Keratinocyte (primary cell): ENCODE results near the gene PPP1R16B. TPM values are rescaled to one million over a fixed set of nuclear protein-coding genes. Genes with fewer than 3 reads are reported as not detected.

Source experiments
- DNase-seq: peaks from one replicate; pipeline ENCODE4 v3.0.0-alpha.2; 2011; ENCODE audit warnings: low read depth, missing footprints, low spot score
- FAIRE-seq: peaks from 2 replicates; lab custom pipeline; 2011; peaks lifted over from hg19 to GRCh38; lab: Jason Lieb, UNC
- H2AFZ ChIP-seq: 2 replicates; pipeline ENCODE4 v1.6.0; 2012; ENCODE audit warnings: low read length, control low read depth, inconsistent platforms; ENCODE audit not compliant: control insufficient read depth
- H3K27ac ChIP-seq: 2 replicates; pipeline ENCODE4 v1.5.1; 2011; ENCODE audit warnings: low read length; ENCODE audit not compliant: control insufficient read depth, insufficient read depth
- H3K27me3 ChIP-seq: 3 replicates; pipeline ENCODE4 v1.6.0; 2011; ENCODE audit warnings: low read length; ENCODE audit not compliant: control insufficient read depth, insufficient read depth; ENCODE audit errors: extremely low read depth
- H3K36me3 ChIP-seq, 2 experiments: 2 replicates in 1 of 2; 3 replicates in 1 of 2; pipeline ENCODE4 v1.5.1; 2011; ENCODE audit warnings: low read length in 2 of 2, mild to moderate bottlenecking in 1 of 2; ENCODE audit not compliant: control insufficient read depth in 2 of 2, insufficient read depth in 2 of 2; ENCODE audit errors: extremely low read depth in 1 of 2
- H3K4me1 ChIP-seq: 3 replicates; pipeline ENCODE4 v1.5.1; 2011; ENCODE audit warnings: low read length; ENCODE audit not compliant: control insufficient read depth, insufficient read depth; ENCODE audit errors: extremely low read depth
- H3K4me2 ChIP-seq: 3 replicates; pipeline ENCODE4 v1.6.0; 2011; ENCODE audit warnings: low read depth, low read length; ENCODE audit not compliant: control insufficient read depth, insufficient read depth; ENCODE audit errors: extremely low read depth
- H3K4me3 ChIP-seq, 3 experiments: fragments of 200-600 bp in 1 of 3; sonication (generic) in 1 of 3; 2 replicates in 2 of 3; 3 replicates in 1 of 3; pipeline ENCODE4 v1.5.1; 2011 to 2016; ENCODE audit warnings: low read length in 3 of 3, mild to moderate bottlenecking in 3 of 3, control low read depth in 2 of 3, inconsistent platforms in 1 of 3, low read depth in 1 of 3, mixed read lengths in 1 of 3, mixed run types in 1 of 3, moderate library complexity in 1 of 3; ENCODE audit not compliant: control insufficient read depth in 2 of 3, insufficient read depth in 2 of 3; ENCODE audit errors: extremely low read depth in 1 of 3
- H3K79me2 ChIP-seq: 2 replicates; pipeline ENCODE4 v1.6.0; 2012; ENCODE audit warnings: low read length; ENCODE audit not compliant: control insufficient read depth, insufficient read depth
- H3K9ac ChIP-seq: 3 replicates; pipeline ENCODE4 v1.6.0; 2011; ENCODE audit warnings: low read length; ENCODE audit not compliant: control insufficient read depth, insufficient read depth; ENCODE audit errors: extremely low read depth
- H3K9me1 ChIP-seq: 3 replicates; pipeline ENCODE4 v1.6.0; 2011; ENCODE audit warnings: low read length; ENCODE audit not compliant: control insufficient read depth, insufficient read depth; ENCODE audit errors: extremely low read depth
- H3K9me3 ChIP-seq: 2 replicates; pipeline ENCODE4 v1.5.1; 2012; ENCODE audit warnings: low read depth, low read length; ENCODE audit not compliant: control insufficient read depth
- H4K20me1 ChIP-seq: 3 replicates; pipeline ENCODE4 v1.6.0; 2011; ENCODE audit warnings: low read length; ENCODE audit not compliant: control insufficient read depth, insufficient read depth; ENCODE audit errors: extremely low read depth
- CTCF ChIP-seq, 3 experiments: IDR thresholded peaks in 1 of 3; conservative IDR thresholded peaks in 1 of 3; optimal IDR thresholded peaks in 1 of 3; 2 replicates in 2 of 3; 3 replicates in 1 of 3; pipeline versions ENCODE3 to v1.5.1; 2011; ENCODE audit warnings: low read length in 3 of 3, mild to moderate bottlenecking in 3 of 3, moderate library complexity in 2 of 3, control low read depth in 1 of 3, inconsistent platforms in 1 of 3; ENCODE audit not compliant: insufficient read depth in 2 of 3; ENCODE audit errors: extremely low read depth in 1 of 3
- EZH2 ChIP-seq: IDR thresholded peaks from one replicate; pipeline ENCODE4 v1.6.1; 2012; ENCODE audit warnings: inconsistent platforms, mild to moderate bottlenecking, low read length, moderate library complexity
- dilution Hi-C: fragments of 300-500 bp; cut with MboI; formaldehyde crosslinking; loops from one replicate; pipeline ENCODE4 v1.7.0; 2020; ENCODE audit warnings: low sequenced_read_pairs; ENCODE audit not compliant: extremely low pct_ligation_motif_present
- polyA plus RNA-seq, 5 experiments: library from polyadenylated mRNA; depleted of rRNA in 3 of 5; stranded (reverse) in 3 of 5; stranded (forward) in 1 of 5; unstranded in 1 of 5; fragments of >200 nt; gene quantifications; 1 replicate in 1 of 5; 2 replicates in 3 of 5; 3 replicates in 1 of 5; pipeline versions ENCODE4 v1.2.1 to v1.2.3, GENCODE V29; 2011 to 2012; ENCODE audit warnings: missing spikeins in 2 of 5, low read depth in 1 of 5, low replicate concordance in 1 of 5

The PPP1R16B gene
- polyA plus RNA-seq, 1 donor (not counting 4 experiments of a cell fraction or from before 2014, with no cell fraction given), result not detected

GRCh38 chr20:38829296-38829875 is 23.9 kb downstream of the PPP1R16B start:
- H3K9ac ChIP-seq, result no peak overlapping the region
- DNase-seq, result no peak
- H3K79me2 ChIP-seq, result no peaks in the 10 kb centered on the region
- H4K20me1 ChIP-seq, result no peaks in the 10 kb centered on the region
- no peak overlapping the region for H2AFZ ChIP-seq
- no peak for TF ChIP-seq EZH2
- no peak for TF ChIP-seq CTCF (optimal IDR thresholded peaks at IDR 0.05 in 1 of 3, IDR thresholded peaks at IDR 0.05 in 1 of 3, conservative IDR thresholded peaks at IDR 0.05 in 1 of 3; ENCODE audit: extremely low read depth in 1 of 3, insufficient read depth in 2 of 3, low read length in 3 of 3)
- dilution Hi-C loops, result no loop called here
- H3K27ac ChIP-seq, result no peak overlapping the region
- no peaks in the 10 kb centered on the region for H3K9me3 ChIP-seq
- H3K27me3 ChIP-seq, result peaks cover 16% of the 10 kb centered on the region
- no peaks in the 10 kb centered on the region for H3K9me1 ChIP-seq
- no peaks in the 10 kb centered on the region for H3K36me3 ChIP-seq
- no peak overlapping the region for H3K4me3 ChIP-seq
- no peak overlapping the region for H3K4me2 ChIP-seq
- FAIRE-seq, result no peak
- H3K4me1 ChIP-seq, result no peaks in the 10 kb centered on the region

DNA sequence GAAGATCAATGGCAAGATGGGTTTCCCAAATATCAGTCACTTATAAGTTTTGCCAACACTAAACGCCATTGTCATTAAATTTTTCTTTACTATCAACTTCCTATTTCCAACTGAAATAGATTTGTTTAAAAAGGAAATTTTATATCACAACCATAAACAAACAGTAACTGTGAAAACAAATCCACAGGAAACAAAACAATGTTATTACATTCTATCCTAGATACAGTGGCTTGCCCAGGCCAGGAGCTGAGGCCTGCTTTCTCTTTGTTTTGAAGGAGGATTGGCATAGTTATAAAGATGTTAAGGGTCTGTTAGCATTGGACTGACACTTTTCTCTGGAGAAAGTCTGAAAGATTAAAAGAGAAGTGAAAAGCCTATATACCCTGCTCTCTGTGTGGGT is 24.9 kb downstream of the PPP1R16B start:
- no peak overlapping the region for H3K4me3 ChIP-seq
- H3K9me3 ChIP-seq, result no peaks in the 10 kb centered on the region
- H3K4me2 ChIP-seq, result no peak overlapping the region
- H3K36me3 ChIP-seq, result no peaks in the 10 kb centered on the region
- no peaks in the 10 kb centered on the region for H3K79me2 ChIP-seq
- H3K9ac ChIP-seq, result no peak overlapping the region
- H3K4me1 ChIP-seq, result no peaks in the 10 kb centered on the region
- H3K27ac ChIP-seq, result no peak overlapping the region
- H3K9me1 ChIP-seq, result no peaks in the 10 kb centered on the region
- DNase-seq, result no peak
- H3K27me3 ChIP-seq, result peaks cover 9% of the 10 kb centered on the region
- no peak for FAIRE-seq
- H2AFZ ChIP-seq, result no peak overlapping the region
- dilution Hi-C loops, result no loop called here
- no peak for TF ChIP-seq EZH2
- no peak for TF ChIP-seq CTCF (optimal IDR thresholded peaks at IDR 0.05 in 1 of 3, IDR thresholded peaks at IDR 0.05 in 1 of 3, conservative IDR thresholded peaks at IDR 0.05 in 1 of 3; ENCODE audit: extremely low read depth in 1 of 3, insufficient read depth in 2 of 3, low read length in 3 of 3)
- no peaks in the 10 kb centered on the region for H4K20me1 ChIP-seq
